ENCODE measurements around the gene LPAR1.

DNA sequence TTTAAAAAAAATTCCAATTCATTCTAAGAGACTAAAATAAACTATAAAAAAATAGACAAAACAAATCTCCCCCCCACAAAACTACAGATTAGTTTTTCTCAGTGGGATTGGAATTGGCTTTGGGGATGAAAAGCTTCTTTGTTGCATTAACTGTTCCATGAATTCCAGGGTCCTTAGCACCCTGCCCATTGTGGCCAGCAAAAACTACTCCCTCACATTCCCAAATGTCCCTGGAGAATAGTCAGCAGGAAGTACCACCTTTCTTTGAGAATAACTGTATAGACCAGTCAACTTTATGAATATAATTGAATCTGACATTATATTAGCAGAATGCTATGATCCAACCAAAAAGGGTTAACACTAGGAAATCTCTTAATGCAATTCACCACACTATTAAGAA, 147.9 kb downstream of the LPAR1 start:
- TF ChIP-seq, protein P1, sequence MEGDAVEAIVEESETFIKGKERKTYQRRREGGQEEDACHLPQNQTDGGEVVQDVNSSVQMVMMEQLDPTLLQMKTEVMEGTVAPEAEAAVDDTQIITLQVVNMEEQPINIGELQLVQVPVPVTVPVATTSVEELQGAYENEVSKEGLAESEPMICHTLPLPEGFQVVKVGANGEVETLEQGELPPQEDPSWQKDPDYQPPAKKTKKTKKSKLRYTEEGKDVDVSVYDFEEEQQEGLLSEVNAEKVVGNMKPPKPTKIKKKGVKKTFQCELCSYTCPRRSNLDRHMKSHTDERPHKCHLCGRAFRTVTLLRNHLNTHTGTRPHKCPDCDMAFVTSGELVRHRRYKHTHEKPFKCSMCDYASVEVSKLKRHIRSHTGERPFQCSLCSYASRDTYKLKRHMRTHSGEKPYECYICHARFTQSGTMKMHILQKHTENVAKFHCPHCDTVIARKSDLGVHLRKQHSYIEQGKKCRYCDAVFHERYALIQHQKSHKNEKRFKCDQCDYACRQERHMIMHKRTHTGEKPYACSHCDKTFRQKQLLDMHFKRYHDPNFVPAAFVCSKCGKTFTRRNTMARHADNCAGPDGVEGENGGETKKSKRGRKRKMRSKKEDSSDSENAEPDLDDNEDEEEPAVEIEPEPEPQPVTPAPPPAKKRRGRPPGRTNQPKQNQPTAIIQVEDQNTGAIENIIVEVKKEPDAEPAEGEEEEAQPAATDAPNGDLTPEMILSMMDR (tag by site-specific recombination; IDR thresholded peaks at IDR 0.05): no peak
- TF ChIP-seq, protein P2, sequence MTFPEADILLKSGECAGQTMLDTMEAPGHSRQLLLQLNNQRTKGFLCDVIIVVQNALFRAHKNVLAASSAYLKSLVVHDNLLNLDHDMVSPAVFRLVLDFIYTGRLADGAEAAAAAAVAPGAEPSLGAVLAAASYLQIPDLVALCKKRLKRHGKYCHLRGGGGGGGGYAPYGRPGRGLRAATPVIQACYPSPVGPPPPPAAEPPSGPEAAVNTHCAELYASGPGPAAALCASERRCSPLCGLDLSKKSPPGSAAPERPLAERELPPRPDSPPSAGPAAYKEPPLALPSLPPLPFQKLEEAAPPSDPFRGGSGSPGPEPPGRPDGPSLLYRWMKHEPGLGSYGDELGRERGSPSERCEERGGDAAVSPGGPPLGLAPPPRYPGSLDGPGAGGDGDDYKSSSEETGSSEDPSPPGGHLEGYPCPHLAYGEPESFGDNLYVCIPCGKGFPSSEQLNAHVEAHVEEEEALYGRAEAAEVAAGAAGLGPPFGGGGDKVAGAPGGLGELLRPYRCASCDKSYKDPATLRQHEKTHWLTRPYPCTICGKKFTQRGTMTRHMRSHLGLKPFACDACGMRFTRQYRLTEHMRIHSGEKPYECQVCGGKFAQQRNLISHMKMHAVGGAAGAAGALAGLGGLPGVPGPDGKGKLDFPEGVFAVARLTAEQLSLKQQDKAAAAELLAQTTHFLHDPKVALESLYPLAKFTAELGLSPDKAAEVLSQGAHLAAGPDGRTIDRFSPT (tag by site-specific recombination; IDR thresholded peaks at IDR 0.05): no peak
- TF ChIP-seq, protein P3, sequence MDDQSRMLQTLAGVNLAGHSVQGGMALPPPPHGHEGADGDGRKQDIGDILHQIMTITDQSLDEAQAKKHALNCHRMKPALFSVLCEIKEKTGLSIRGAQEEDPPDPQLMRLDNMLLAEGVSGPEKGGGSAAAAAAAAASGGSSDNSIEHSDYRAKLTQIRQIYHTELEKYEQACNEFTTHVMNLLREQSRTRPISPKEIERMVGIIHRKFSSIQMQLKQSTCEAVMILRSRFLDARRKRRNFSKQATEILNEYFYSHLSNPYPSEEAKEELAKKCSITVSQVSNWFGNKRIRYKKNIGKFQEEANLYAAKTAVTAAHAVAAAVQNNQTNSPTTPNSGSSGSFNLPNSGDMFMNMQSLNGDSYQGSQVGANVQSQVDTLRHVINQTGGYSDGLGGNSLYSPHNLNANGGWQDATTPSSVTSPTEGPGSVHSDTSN (CRISPR knock-in tag; IDR thresholded peaks at IDR 0.05): no peak
- TF ChIP-seq ZNF830 (tag by site-specific recombination; IDR thresholded peaks at IDR 0.05; ENCODE audit: low read depth): no peak
- no peak for TF ChIP-seq ZNF510 (tag by site-specific recombination; IDR thresholded peaks at IDR 0.05; ENCODE audit: insufficient replicate concordance)
- TF ChIP-seq, protein P4, sequence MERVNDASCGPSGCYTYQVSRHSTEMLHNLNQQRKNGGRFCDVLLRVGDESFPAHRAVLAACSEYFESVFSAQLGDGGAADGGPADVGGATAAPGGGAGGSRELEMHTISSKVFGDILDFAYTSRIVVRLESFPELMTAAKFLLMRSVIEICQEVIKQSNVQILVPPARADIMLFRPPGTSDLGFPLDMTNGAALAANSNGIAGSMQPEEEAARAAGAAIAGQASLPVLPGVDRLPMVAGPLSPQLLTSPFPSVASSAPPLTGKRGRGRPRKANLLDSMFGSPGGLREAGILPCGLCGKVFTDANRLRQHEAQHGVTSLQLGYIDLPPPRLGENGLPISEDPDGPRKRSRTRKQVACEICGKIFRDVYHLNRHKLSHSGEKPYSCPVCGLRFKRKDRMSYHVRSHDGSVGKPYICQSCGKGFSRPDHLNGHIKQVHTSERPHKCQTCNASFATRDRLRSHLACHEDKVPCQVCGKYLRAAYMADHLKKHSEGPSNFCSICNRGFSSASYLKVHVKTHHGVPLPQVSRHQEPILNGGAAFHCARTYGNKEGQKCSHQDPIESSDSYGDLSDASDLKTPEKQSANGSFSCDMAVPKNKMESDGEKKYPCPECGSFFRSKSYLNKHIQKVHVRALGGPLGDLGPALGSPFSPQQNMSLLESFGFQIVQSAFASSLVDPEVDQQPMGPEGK (tag by site-specific recombination; IDR thresholded peaks at IDR 0.05): no peak
- TF ChIP-seq ZNF785 (tag by site-specific recombination; IDR thresholded peaks at IDR 0.05): no peak
- TF ChIP-seq, protein P5, sequence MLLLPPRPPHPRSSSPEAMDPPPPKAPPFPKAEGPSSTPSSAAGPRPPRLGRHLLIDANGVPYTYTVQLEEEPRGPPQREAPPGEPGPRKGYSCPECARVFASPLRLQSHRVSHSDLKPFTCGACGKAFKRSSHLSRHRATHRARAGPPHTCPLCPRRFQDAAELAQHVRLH (tag by site-specific recombination; IDR thresholded peaks at IDR 0.05): no peak
- no peak for TF ChIP-seq ZFP41 (tag by site-specific recombination; IDR thresholded peaks at IDR 0.05; ENCODE audit: borderline replicate concordance)
- no peak for TF ChIP-seq ZNF600 (tag by site-specific recombination; IDR thresholded peaks at IDR 0.05)
- TF ChIP-seq, protein P6, sequence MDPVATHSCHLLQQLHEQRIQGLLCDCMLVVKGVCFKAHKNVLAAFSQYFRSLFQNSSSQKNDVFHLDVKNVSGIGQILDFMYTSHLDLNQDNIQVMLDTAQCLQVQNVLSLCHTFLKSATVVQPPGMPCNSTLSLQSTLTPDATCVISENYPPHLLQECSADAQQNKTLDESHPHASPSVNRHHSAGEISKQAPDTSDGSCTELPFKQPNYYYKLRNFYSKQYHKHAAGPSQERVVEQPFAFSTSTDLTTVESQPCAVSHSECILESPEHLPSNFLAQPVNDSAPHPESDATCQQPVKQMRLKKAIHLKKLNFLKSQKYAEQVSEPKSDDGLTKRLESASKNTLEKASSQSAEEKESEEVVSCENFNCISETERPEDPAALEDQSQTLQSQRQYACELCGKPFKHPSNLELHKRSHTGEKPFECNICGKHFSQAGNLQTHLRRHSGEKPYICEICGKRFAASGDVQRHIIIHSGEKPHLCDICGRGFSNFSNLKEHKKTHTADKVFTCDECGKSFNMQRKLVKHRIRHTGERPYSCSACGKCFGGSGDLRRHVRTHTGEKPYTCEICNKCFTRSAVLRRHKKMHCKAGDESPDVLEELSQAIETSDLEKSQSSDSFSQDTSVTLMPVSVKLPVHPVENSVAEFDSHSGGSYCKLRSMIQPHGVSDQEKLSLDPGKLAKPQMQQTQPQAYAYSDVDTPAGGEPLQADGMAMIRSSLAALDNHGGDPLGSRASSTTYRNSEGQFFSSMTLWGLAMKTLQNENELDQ (tag by site-specific recombination; IDR thresholded peaks at IDR 0.05; ENCODE audit: low read depth): no peak
- no peak for TF ChIP-seq ZSCAN16 (tag by site-specific recombination; IDR thresholded peaks at IDR 0.05)
